Measurements from ENCODE around the gene TRIM46. TPM values are rescaled to one million over a fixed set of nuclear protein-coding genes. Genes with fewer than 3 reads are reported as not detected.

TRIM46 gene
- polyA plus RNA-seq, 1 donor (not counting 4 experiments of a cell fraction or from before 2014, with no cell fraction given), result 1.7 TPM

DNA sequence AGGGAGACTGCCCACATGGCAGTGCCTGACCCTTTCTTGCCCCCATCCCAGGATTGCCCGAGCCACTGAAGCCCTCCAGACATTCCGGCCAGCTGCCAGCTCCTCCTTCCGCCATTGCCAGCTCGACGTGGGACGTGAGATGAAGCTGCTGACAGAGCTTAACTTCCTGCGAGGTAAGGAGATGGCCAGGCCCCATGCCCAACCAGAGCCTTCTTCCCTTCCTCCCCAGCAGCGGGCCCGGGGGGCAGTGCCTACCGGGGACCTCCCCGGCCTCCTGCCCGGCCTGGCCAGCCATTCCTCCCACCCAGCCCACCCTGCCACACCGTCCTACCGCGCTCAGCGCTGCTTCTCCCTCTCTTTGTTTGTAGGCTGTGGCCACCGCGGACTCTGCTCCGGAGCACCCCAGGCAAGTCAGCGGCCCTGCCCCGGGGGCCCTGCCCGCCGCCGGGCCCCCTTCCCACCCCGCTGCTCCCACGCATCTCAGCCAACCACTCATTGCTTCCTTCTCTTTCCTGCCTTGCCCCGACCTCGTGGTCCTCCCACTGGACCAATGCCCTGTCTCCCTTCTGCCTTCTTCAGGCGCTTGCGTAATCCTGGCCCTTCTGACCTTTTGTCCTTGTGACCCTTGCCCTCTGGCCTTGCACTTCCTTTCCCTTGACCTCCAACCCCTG is 4.9 kb downstream of the TRIM46 start:
- Histone ChIP-seq H3K9ac (ENCODE audit: control insufficient read depth, extremely low read depth, insufficient read depth, low read length) (no peak overlapping the region), H3K4me2 (ENCODE audit: control insufficient read depth, extremely low read depth, insufficient read depth, low read depth, low read length) (no peak overlapping the region), H4K20me1 (ENCODE audit: control insufficient read depth, extremely low read depth, insufficient read depth, low read length) (no peaks in the 10 kb centered on the region), H3K4me1 (ENCODE audit: control insufficient read depth, extremely low read depth, insufficient read depth, low read length) (peaks cover 12% of the 10 kb centered on the region), H3K36me3 (ENCODE audit: control insufficient read depth in 2 of 2, extremely low read depth in 1 of 2, insufficient read depth in 2 of 2, low read length in 2 of 2) (peaks cover 4 to 10% of the 10 kb centered on the region in 2 experiments), H3K9me1 (ENCODE audit: control insufficient read depth, extremely low read depth, insufficient read depth, low read length) (no peaks in the 10 kb centered on the region), H3K4me3 (ENCODE audit: control insufficient read depth in 2 of 3, extremely low read depth in 1 of 3, insufficient read depth in 2 of 3, low read depth in 1 of 3, low read length in 3 of 3) (no peak overlapping the region), H3K9me3 (ENCODE audit: control insufficient read depth, low read depth, low read length) (no peaks in the 10 kb centered on the region), H3K27ac (ENCODE audit: control insufficient read depth, insufficient read depth, low read length) (no peak overlapping the region), H3K79me2 (ENCODE audit: control insufficient read depth, insufficient read depth, low read length) (no peaks in the 10 kb centered on the region), H2AFZ (ENCODE audit: control insufficient read depth, low read length) (no peak overlapping the region), H3K27me3 (ENCODE audit: control insufficient read depth, extremely low read depth, insufficient read depth, low read length) (no peaks in the 10 kb centered on the region)
- no peak for TF ChIP-seq EZH2 (IDR thresholded peaks at IDR 0.05; ENCODE audit: low read length)
- TF ChIP-seq, protein P1, sequence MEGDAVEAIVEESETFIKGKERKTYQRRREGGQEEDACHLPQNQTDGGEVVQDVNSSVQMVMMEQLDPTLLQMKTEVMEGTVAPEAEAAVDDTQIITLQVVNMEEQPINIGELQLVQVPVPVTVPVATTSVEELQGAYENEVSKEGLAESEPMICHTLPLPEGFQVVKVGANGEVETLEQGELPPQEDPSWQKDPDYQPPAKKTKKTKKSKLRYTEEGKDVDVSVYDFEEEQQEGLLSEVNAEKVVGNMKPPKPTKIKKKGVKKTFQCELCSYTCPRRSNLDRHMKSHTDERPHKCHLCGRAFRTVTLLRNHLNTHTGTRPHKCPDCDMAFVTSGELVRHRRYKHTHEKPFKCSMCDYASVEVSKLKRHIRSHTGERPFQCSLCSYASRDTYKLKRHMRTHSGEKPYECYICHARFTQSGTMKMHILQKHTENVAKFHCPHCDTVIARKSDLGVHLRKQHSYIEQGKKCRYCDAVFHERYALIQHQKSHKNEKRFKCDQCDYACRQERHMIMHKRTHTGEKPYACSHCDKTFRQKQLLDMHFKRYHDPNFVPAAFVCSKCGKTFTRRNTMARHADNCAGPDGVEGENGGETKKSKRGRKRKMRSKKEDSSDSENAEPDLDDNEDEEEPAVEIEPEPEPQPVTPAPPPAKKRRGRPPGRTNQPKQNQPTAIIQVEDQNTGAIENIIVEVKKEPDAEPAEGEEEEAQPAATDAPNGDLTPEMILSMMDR (optimal IDR thresholded peaks at IDR 0.05 in 1 of 3, IDR thresholded peaks at IDR 0.05 in 1 of 3, conservative IDR thresholded peaks at IDR 0.05 in 1 of 3; ENCODE audit: extremely low read depth in 1 of 3, insufficient read depth in 2 of 3, low read length in 3 of 3), result no peak
- FAIRE-seq, result no peak
- no peak for DNase-seq (ENCODE audit: low read depth, low spot score)
- dilution Hi-C loops (cut with MboI; ENCODE audit: extremely low pct_ligation_motif_present, low sequenced_read_pairs), result no loop called here

DNA sequence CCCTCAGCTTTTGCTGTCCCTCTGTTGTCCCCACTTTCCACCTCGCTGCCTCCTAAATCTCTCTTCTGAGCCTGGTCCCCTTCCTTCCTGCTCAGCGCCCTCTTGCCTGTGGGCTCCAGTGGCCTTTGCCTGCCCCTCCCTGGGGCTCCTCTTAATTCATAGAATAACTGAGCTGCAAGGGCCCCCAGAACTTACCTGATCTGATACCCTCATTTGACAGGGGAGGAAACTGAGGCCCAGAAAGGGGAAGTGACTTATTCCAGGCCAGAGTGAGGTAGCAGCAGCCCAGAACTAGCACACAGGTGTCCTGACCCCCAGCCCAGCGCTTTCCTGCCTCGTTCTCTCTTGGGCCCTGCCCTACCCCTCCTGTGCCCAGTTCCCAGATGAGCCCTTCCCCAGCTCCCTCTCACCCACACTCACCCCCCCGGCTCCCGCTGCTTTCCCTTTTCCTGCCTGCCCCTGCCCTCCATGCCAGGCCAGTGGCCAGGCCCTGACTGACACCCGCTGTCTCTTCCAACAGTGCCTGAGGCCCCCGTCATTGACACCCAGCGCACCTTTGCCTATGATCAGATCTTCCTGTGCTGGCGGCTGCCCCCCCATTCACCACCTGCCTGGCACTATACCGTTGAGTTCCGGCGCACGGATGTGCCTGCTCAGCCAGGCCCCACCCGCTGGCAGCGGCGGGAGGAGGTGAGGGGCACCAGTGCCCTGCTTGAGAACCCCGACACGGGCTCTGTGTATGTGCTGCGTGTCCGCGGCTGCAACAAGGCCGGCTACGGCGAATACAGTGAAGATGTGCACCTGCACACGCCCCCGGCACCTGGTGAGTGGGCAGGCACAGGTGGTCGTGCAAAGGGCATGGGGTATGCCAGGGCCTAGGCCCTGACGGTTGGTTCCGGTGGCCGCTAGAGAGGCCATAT is 5.7 kb downstream of the TRIM46 start:
- H3K27ac ChIP-seq (ENCODE audit: control insufficient read depth, insufficient read depth, low read length), result no peak overlapping the region
- dilution Hi-C loops (cut with MboI; ENCODE audit: extremely low pct_ligation_motif_present, low sequenced_read_pairs), result no loop called here
- no peak overlapping the region for H3K4me2 ChIP-seq (ENCODE audit: control insufficient read depth, extremely low read depth, insufficient read depth, low read depth, low read length)
- H3K9me1 ChIP-seq (ENCODE audit: control insufficient read depth, extremely low read depth, insufficient read depth, low read length), result no peaks in the 10 kb centered on the region
- H2AFZ ChIP-seq (ENCODE audit: control insufficient read depth, low read length), result no peak overlapping the region
- H3K4me1 ChIP-seq (ENCODE audit: control insufficient read depth, extremely low read depth, insufficient read depth, low read length), result peaks cover 9% of the 10 kb centered on the region
- no peaks in the 10 kb centered on the region for H3K27me3 ChIP-seq (ENCODE audit: control insufficient read depth, extremely low read depth, insufficient read depth, low read length)
- H4K20me1 ChIP-seq (ENCODE audit: control insufficient read depth, extremely low read depth, insufficient read depth, low read length), result no peaks in the 10 kb centered on the region
- TF ChIP-seq, protein P1 (optimal IDR thresholded peaks at IDR 0.05 in 1 of 3, IDR thresholded peaks at IDR 0.05 in 1 of 3, conservative IDR thresholded peaks at IDR 0.05 in 1 of 3; ENCODE audit: extremely low read depth in 1 of 3, insufficient read depth in 2 of 3, low read length in 3 of 3), result no peak
- no peak for TF ChIP-seq EZH2 (IDR thresholded peaks at IDR 0.05; ENCODE audit: low read length)
- H3K9ac ChIP-seq (ENCODE audit: control insufficient read depth, extremely low read depth, insufficient read depth, low read length), result no peak overlapping the region
- DNase-seq (ENCODE audit: low read depth, low spot score) (no peak), FAIRE-seq (no peak)
- no peaks in the 10 kb centered on the region for H3K79me2 ChIP-seq (ENCODE audit: control insufficient read depth, insufficient read depth, low read length)
- no peak overlapping the region for H3K4me3 ChIP-seq (ENCODE audit: control insufficient read depth in 2 of 3, extremely low read depth in 1 of 3, insufficient read depth in 2 of 3, low read depth in 1 of 3, low read length in 3 of 3)
- H3K36me3 ChIP-seq (ENCODE audit: control insufficient read depth in 2 of 2, extremely low read depth in 1 of 2, insufficient read depth in 2 of 2, low read length in 2 of 2), result peaks cover 4 to 10% of the 10 kb centered on the region in 2 experiments
- H3K9me3 ChIP-seq (ENCODE audit: control insufficient read depth, low read depth, low read length), result no peaks in the 10 kb centered on the region

All from keratinocyte (primary cell).